K562 (cell line): ENCODE data around the gene PTGER3. TPM values are rescaled to one million over a fixed set of nuclear protein-coding genes. Genes with fewer than 3 reads are reported as not detected.

Experiments used
- ATAC-seq: fragments of 200-7000 bp; cut with Tn5 transposase; 3 replicates; pipeline ENCODE4 v1.9.1; 2020; ENCODE audit warnings: moderate library complexity
- BruUV-seq: library from RNA; stranded (reverse); fragments of 400-500 nt; replicated peaks from 2 replicates; lab custom pipeline; 2021; lab: Mats Ljungman, UMichigan
- CTCF ChIA-PET: fragments of 300-600 bp; formaldehyde crosslinking; extraction: SDS; loops from one replicate; lab custom pipeline; 2021; ENCODE audit warnings: low intra/inter-chr PET ratio; lab: Yijun Ruan, JAX
- POLR2A ChIA-PET: fragments of 300-600, 350-650 bp; sonication (Branson Sonifier 250); formaldehyde crosslinking; extraction: SDS; loops from one replicate; lab custom pipeline; 2021; ENCODE audit warnings: antibody characterized with exemption, inconsistent platforms; lab: Yijun Ruan, JAX
- DNase-seq, 4 experiments: peaks; one replicate each; pipeline versions ENCODE4 v3.0.0 to v3.0.0-alpha.2; 2011 to 2018; ENCODE audit warnings: low spot score in 3 of 4, mixed read lengths in 3 of 4; ENCODE audit errors: extremely low read depth in 1 of 4
- FAIRE-seq: peaks from 2 replicates; lab custom pipeline; 2011; peaks lifted over from hg19 to GRCh38; lab: Jason Lieb, UNC
- H2AFZ ChIP-seq: 2 replicates; pipeline ENCODE4 v1.6.0; 2011; ENCODE audit warnings: low read depth, low read length, control low read depth, inconsistent platforms
- H3K27ac ChIP-seq: fragments of 200-600 bp; 3 replicates; pipeline ENCODE4 v1.8.0; 2011; ENCODE audit warnings: low read depth, mild to moderate bottlenecking, control low read depth, inconsistent platforms, low read length, moderate library complexity, mixed read lengths; ENCODE audit errors: extremely low read depth
- H3K27me3 ChIP-seq, 2 experiments: fragments of 300-600 bp in 1 of 2; 2 replicates in 1 of 2; 3 replicates in 1 of 2; pipeline versions ENCODE4 v1.6.0 to v1.8.0; 2011; ENCODE audit warnings: inconsistent platforms in 2 of 2, low read length in 2 of 2, mild to moderate bottlenecking in 1 of 2, mixed read lengths in 1 of 2, moderate library complexity in 1 of 2; ENCODE audit not compliant: control insufficient read depth in 2 of 2, insufficient read depth in 2 of 2
- H3K36me3 ChIP-seq: fragments of 300-600 bp; 3 replicates; pipeline ENCODE4 v1.8.0; 2011; ENCODE audit warnings: mild to moderate bottlenecking, low read length, inconsistent platforms; ENCODE audit not compliant: control insufficient read depth, insufficient read depth
- H3K4me1 ChIP-seq, 2 experiments: fragments of 200-600 bp in 1 of 2; replicated peaks in 1 of 2; 2 replicates in 1 of 2; 3 replicates in 1 of 2; pipeline versions ENCODE4 v1.5.1 to v1.8.0; 2011; ENCODE audit warnings: inconsistent platforms in 2 of 2, low read length in 2 of 2, mild to moderate bottlenecking in 1 of 2, mixed read lengths in 1 of 2, moderate library complexity in 1 of 2; ENCODE audit not compliant: control insufficient read depth in 2 of 2, insufficient read depth in 2 of 2
- H3K4me2 ChIP-seq: 2 replicates; pipeline ENCODE4 v1.6.1; 2011; ENCODE audit warnings: low read length, control low read depth, inconsistent platforms, mixed read lengths; ENCODE audit not compliant: insufficient read depth
- H3K4me3 ChIP-seq: fragments of 200-600 bp; sonication (generic), shearing (Covaris generic); 2 replicates; pipeline ENCODE4 v1.5.1; 2016; ENCODE audit warnings: control low read depth, inconsistent platforms
- H3K79me2 ChIP-seq: fragments of 200-600 bp; 3 replicates; pipeline ENCODE4 v1.8.0; 2011; ENCODE audit warnings: low read length, inconsistent platforms; ENCODE audit not compliant: control insufficient read depth, insufficient read depth
- H3K9ac ChIP-seq, 2 experiments: 2 replicates each; pipeline versions ENCODE4 v1.6.0 to v1.6.1; 2011; ENCODE audit warnings: low read depth in 2 of 2, low read length in 2 of 2, control low read depth in 1 of 2, inconsistent platforms in 1 of 2, mild to moderate bottlenecking in 1 of 2, mixed read lengths in 1 of 2; ENCODE audit not compliant: insufficient read depth in 1 of 2
- H3K9me1 ChIP-seq: one replicate; pipeline ENCODE4 v1.6.0; 2011; ENCODE audit warnings: inconsistent platforms, mild to moderate bottlenecking, low read length, moderate library complexity; ENCODE audit not compliant: control insufficient read depth, insufficient read depth
- H3K9me3 ChIP-seq: replicated peaks from 2 replicates; pipeline ENCODE4 v1.5.1; 2011; ENCODE audit warnings: low read depth, low read length, inconsistent platforms; ENCODE audit not compliant: control insufficient read depth, insufficient read depth
- H4K20me1 ChIP-seq: replicated peaks from 2 replicates; pipeline ENCODE4 v1.6.1; 2011; ENCODE audit warnings: low read length, inconsistent platforms, mixed read lengths; ENCODE audit not compliant: control insufficient read depth, insufficient read depth
- BCLAF1 ChIP-seq, 2 experiments: fragments of 450-650 bp in 1 of 2; IDR thresholded peaks; 2 replicates each; pipeline ENCODE4 v1.6.1; 2011 to 2017; ENCODE audit warnings: low read depth in 2 of 2, antibody characterized with exemption in 1 of 2, borderline replicate concordance in 1 of 2, low read length in 1 of 2, mild to moderate bottlenecking in 1 of 2, mixed read lengths in 1 of 2; ENCODE audit not compliant: control insufficient read depth in 1 of 2
- CBFA2T3 ChIP-seq: fragments of 450-650 bp; IDR thresholded peaks from 2 replicates; pipeline ENCODE4 v1.6.1; 2017
- RERE ChIP-seq: sonication (generic); formaldehyde crosslinking; IDR thresholded peaks from 2 replicates; pipeline ENCODE4 v1.8.0; 2023; ENCODE audit warnings: missing genetic modification reagents, mild to moderate bottlenecking, borderline replicate concordance
- TOE1 ChIP-seq, 2 experiments: fragments of 450-650 bp in 1 of 2; sonication (generic) in 1 of 2; formaldehyde crosslinking in 1 of 2; IDR thresholded peaks; 2 replicates each; pipeline versions ENCODE4 v1.7.1 to v1.8.0; 2016 to 2022; ENCODE audit warnings: borderline replicate concordance in 2 of 2, mild to moderate bottlenecking in 2 of 2, antibody characterized with exemption in 1 of 2, inconsistent platforms in 1 of 2, low read depth in 1 of 2, missing genetic modification reagents in 1 of 2, moderate library complexity in 1 of 2
- ZNF24 ChIP-seq: fragments of 450-650 bp; IDR thresholded peaks from 2 replicates; pipeline ENCODE4 v1.6.1; 2016
- ZNF3 ChIP-seq: fragments of 250-450 bp; sonication (Bioruptor Pico); IDR thresholded peaks from 2 replicates; pipeline ENCODE4 v1.5.0; 2021; ENCODE audit warnings: mild to moderate bottlenecking, moderate library complexity
- WGBS: fragments of 100-300 bp; shearing (Covaris generic); methylation state at CpG from one replicate; pipeline ENCODE4 v1.1.6; 2016; ENCODE audit warnings: low coverage, mixed read lengths; ENCODE audit not compliant: insufficient coverage; ENCODE audit errors: missing lambda C conversion rate; 5-methylcytosine and 5-hydroxymethylcytosine counted together
- in situ Hi-C: fragments of 300-500 bp; cut with MboI; formaldehyde crosslinking; loops from 4 replicates; pipeline ENCODE4 v1.15.0; 2018; ENCODE audit warnings: inconsistent platforms, mixed read lengths
- intact Hi-C: fragments of 100-400 bp; cut with micrococcal nuclease; formaldehyde crosslinking; loops from 2 replicates; pipeline ENCODE4 v1.14.2; 2022
- polyA plus RNA-seq, 8 experiments: library from polyadenylated mRNA; depleted of rRNA in 4 of 8; stranded (reverse) in 5 of 8; unstranded in 3 of 8; fragments of >200 nt; fragmentation: Nextera tagmentation in 2 of 8; fragmentation: Illumina TruSeq in 1 of 8; extraction: Ambion mirVana in 2 of 8; extraction: Trizol in 1 of 8; gene quantifications; 2 replicates each; pipeline versions ENCODE4 v1.2.1 to v1.2.3, GENCODE V29; 2011 to 2014; ENCODE audit warnings: inconsistent platforms in 1 of 8, missing spikeins in 1 of 8
- total RNA-seq, 7 experiments: library from RNA; depleted of rRNA in 6 of 7; stranded (reverse); fragments of >200 nt in 6 of 7; fragmentation: Illumina TruSeq in 2 of 7; extraction: Trizol in 2 of 7; gene quantifications; 2 replicates each; pipeline versions ENCODE4 v1.2.1 to v1.2.3, GENCODE V29; 2011 to 2021; ENCODE audit warnings: low replicate concordance in 1 of 7

Gene PTGER3
- total and polyA plus RNA-seq, 9 of the 15 experiments (the other 6 are each of a cell fraction or from before 2014, with no cell fraction given), result 3.8 to 28.5 (median 14.2) TPM

- no peak overlapping the region for H2AFZ ChIP-seq
- no peak overlapping the region for H3K4me2 ChIP-seq
- no peak overlapping the region for H3K9ac ChIP-seq
- CTCF ChIA-PET, result no interaction called here
- no peaks in the 10 kb centered on the region; a peak in 2 of 5 replicates for H3K4me1 ChIP-seq
- DNase-seq (no peak), FAIRE-seq (no peak), ATAC-seq (no peak)
- no peaks in the 10 kb centered on the region for H3K36me3 ChIP-seq
- H3K9me1 ChIP-seq, result no peaks in the 10 kb centered on the region
- no TSS peak for BruUV-seq
- TF ChIP-seq RERE (CRISPR knock-in tag), result no peak
- TF ChIP-seq ZNF24, result no peak
- TF ChIP-seq TOE1 (IDR thresholded peaks at IDR 0.05; ENCODE audit: borderline replicate concordance), result no peak
- TF ChIP-seq TOE1 (CRISPR knock-in tag; IDR thresholded peaks at IDR 0.05; ENCODE audit: borderline replicate concordance, low read depth), result no peak
- no peak for TF ChIP-seq ZNF3 (CRISPR knock-in tag)
- no peak for TF ChIP-seq CBFA2T3
- TF ChIP-seq BCLAF1 (IDR thresholded peaks at IDR 0.05; ENCODE audit: borderline replicate concordance in 1 of 2, control insufficient read depth in 1 of 2, low read depth in 2 of 2, low read length in 1 of 2), result no peak
- H3K9me3 ChIP-seq, result no peaks in the 10 kb centered on the region
- H3K4me3 ChIP-seq, result no peak overlapping the region
- H3K27me3 ChIP-seq, result no peaks in the 10 kb centered on the region
- POLR2A ChIA-PET, result no interaction called here
- H4K20me1 ChIP-seq, result no peaks in the 10 kb centered on the region
- intact Hi-C loops (no loop called here), in situ Hi-C loops (no loop called here)
- WGBS, result 63% methylated on average over 3 of the region's 3 CpGs
- no peaks in the 10 kb centered on the region; the same call in 2 of the 3 replicates for H3K79me2 ChIP-seq
- no peak overlapping the region for H3K27ac ChIP-seq
Observed at GRCh38 chr1:70973754-70974153, 73.9 kb downstream of the PTGER3 start.
